CD4-positive, alpha-beta memory T cell (primary cell): ENCODE measurements around the gene THAP10. TPM values are rescaled to one million over a fixed set of nuclear protein-coding genes. Genes with fewer than 3 reads are reported as not detected.
A peak's percentile ranks its signal among the peaks of the same experiment; 100 is the strongest.

ENCODE experiments used
- CTCF ChIA-PET: fragments of 350-600 bp; sonication (Branson Sonifier 250); formaldehyde crosslinking; loops from one replicate; lab custom pipeline; 2021; ENCODE audit warnings: inconsistent platforms; ENCODE audit not compliant: partially characterized antibody; lab: Charles Lee
- POLR2A ChIA-PET: fragments of 350-600 bp; sonication (Branson Sonifier 250); formaldehyde crosslinking; loops from one replicate; lab custom pipeline; 2021; ENCODE audit not compliant: partially characterized antibody; lab: Charles Lee
- DNase-seq, 5 donors: peaks; one replicate each; pipeline versions ENCODE4 v3.0.0 to v3.0.0-alpha.2; 2020 to 2022; ENCODE audit warnings: mixed read lengths in 1 of 5
- H3K27ac ChIP-seq: one replicate; pipeline ENCODE4 v1.7.0; 2013; ENCODE audit warnings: low read depth, low read length
- H3K27me3 ChIP-seq: 2 replicates; pipeline ENCODE4 v1.7.0; 2013; ENCODE audit warnings: mild to moderate bottlenecking, low read length, moderate library complexity; ENCODE audit not compliant: insufficient read depth
- H3K36me3 ChIP-seq: 2 replicates; pipeline ENCODE4 v1.7.0; 2013; ENCODE audit warnings: mild to moderate bottlenecking, low read length, moderate library complexity; ENCODE audit not compliant: insufficient read depth
- H3K4me1 ChIP-seq: 2 replicates; pipeline ENCODE4 v1.7.0; 2013; ENCODE audit warnings: mild to moderate bottlenecking, low read length, moderate library complexity; ENCODE audit not compliant: insufficient read depth
- H3K4me3 ChIP-seq, 2 donors: one replicate each; pipeline ENCODE4 v1.7.0; 2013; ENCODE audit warnings: low read length in 2 of 2, mild to moderate bottlenecking in 1 of 2
- H3K9me3 ChIP-seq, 2 donors: one replicate each; pipeline ENCODE4 v1.7.0; 2013; ENCODE audit warnings: low read length in 2 of 2, control low read depth in 1 of 2; ENCODE audit not compliant: control insufficient read depth in 1 of 2
- H3K27ac Mint-ChIP-seq, 7 donors: one replicate each; pipeline ENCODE4 v1.8.0; 2020 to 2021; ENCODE audit warnings: mixed read lengths in 7 of 7, mild to moderate bottlenecking in 6 of 7, inconsistent platforms in 3 of 7, moderate library complexity in 3 of 7
- H3K27me3 Mint-ChIP-seq, 2 donors: one replicate each; pipeline ENCODE4 v1.8.0; 2020 to 2021; ENCODE audit warnings: mixed read lengths in 2 of 2
- H3K36me3 Mint-ChIP-seq, 2 donors: one replicate each; pipeline ENCODE4 v1.8.0; 2020 to 2021; ENCODE audit warnings: mixed read lengths in 2 of 2, inconsistent platforms in 1 of 2, mild to moderate bottlenecking in 1 of 2
- H3K4me1 Mint-ChIP-seq, 4 donors: one replicate each; pipeline ENCODE4 v1.8.0; 2020 to 2021; ENCODE audit warnings: mixed read lengths in 4 of 4, mild to moderate bottlenecking in 1 of 4
- H3K4me3 Mint-ChIP-seq, 8 donors: one replicate each; pipeline ENCODE4 v1.8.0; 2020 to 2021; ENCODE audit warnings: mixed read lengths in 8 of 8, mild to moderate bottlenecking in 7 of 8, moderate library complexity in 6 of 8, inconsistent platforms in 3 of 8
- H3K9me3 Mint-ChIP-seq, 8 donors: one replicate each; pipeline ENCODE4 v1.8.0; 2020 to 2021; ENCODE audit warnings: mixed read lengths in 8 of 8, mild to moderate bottlenecking in 5 of 8, inconsistent platforms in 3 of 8, moderate library complexity in 1 of 8
- intact Hi-C: fragments of 100-400 bp; cut with micrococcal nuclease; formaldehyde crosslinking; loops from one replicate; pipeline ENCODE4 v1.15.1; 2023
- polyA plus RNA-seq, 2 donors: library from polyadenylated mRNA; unstranded; fragments of 300-500 nt; fragmentation: Illumina TruSeq; gene quantifications; one replicate each; pipeline ENCODE4 v1.2.3, GENCODE V29; 2021
- total RNA-seq, 2 experiments: library from RNA; stranded (reverse); gene quantifications; one replicate each; pipeline ENCODE4 v1.2.3, GENCODE V29; 2021

The THAP10 gene
- total and polyA plus RNA-seq, 4 experiments from 2014 or later = 0.12 to 0.41 (median 0.34) TPM

DNA sequence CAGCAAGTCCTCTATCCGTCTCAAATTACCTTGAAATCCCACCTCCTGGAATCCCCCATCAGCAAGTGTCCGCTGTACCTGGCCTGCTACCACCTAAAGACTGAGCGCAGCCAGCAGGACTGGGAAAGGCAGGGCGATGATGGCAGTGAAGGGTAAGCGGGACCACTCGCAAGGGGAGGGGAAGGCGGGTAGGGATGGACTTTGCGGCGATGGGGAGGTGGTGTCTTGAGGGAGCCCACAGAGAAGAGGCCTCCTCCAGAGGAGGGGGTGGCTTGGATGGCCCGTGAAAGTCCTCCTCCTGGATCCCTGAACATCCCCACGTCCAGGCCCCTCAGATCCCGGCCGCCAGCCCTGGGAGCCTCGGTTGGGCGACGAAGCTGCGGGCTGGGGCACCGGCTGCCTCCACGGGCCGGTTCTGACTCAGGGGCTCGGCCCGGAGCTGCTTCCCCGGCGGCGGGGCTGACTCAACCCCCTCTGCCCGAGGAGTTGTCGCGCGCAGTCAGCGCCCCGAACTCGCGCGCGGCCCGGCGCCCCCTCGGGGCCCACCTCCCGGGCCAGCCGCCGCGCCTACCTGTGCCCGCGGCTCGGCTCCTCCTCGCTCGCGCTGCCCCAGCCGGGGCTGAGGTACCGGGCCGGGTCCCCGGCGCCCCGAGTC, 38.8 kb downstream of the THAP10 start:
- Mint-ChIP-seq H3K27me3 (peaks cover 42 to 48% of the 10 kb centered on the region in 2 donors), H3K27ac (no peak overlapping the region), H3K9me3 (no peaks in the 10 kb centered on the region), H3K4me1 (peaks cover 3 to 9% (median 5%) of the 10 kb centered on the region in 4 donors), H3K36me3 (no peaks in the 10 kb centered on the region), H3K4me3 (peak overlapping the region in 7 of 8 donors; percentile 41 to 73 (median 56))
- Histone ChIP-seq H3K36me3 (no peaks in the 10 kb centered on the region), H3K4me1 (no peaks in the 10 kb centered on the region), H3K9me3 (no peaks in the 10 kb centered on the region), H3K27ac (no peak overlapping the region), H3K4me3 (no peak overlapping the region), H3K27me3 (peaks cover 21% of the 10 kb centered on the region)
- no peak for DNase-seq
- ChIA-PET CTCF (no interaction called here), POLR2A (no interaction called here)
- intact Hi-C loops = no loop called here

DNA sequence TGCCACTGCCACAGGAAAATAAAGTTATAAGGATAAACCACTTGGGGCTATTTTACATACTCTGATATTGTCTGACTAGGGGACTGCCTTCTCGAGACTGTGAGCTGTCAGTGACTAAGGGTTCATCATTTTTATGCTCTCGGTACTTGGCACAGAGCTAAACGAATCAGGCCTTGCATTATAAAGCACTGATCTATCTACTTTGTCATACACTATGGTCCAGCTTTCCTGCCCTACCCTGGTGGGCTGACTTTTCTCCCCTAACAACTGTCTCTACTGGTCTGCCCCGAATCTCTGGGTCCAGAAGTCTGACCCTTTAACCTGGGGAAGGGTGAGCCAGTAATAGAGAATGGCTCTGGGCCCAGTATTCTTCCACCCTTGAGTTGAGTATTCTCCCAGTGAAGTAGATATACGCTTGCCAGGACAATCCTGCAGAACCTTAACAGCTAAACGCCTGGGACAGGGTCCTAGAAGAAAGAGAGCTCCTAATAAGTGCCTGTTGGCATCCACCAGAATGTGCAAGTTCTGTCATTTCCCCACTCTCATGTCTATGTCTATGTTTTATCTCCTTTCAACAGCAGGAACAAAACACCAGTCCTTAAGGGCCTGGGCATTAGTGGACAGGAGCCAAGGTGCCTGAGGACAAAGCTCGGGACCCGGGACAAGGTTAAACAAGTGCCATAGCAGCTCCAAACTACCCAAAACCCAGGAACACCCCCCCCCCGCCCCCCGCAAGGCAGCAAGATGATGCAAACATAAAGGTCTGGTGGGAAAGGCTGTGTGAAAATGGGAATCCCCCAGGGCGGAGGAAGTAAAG, 39.5 kb downstream of the THAP10 start:
- no peaks in the 10 kb centered on the region for H3K4me1 ChIP-seq
- H3K27ac ChIP-seq = no peak overlapping the region
- H3K4me3 ChIP-seq = no peak overlapping the region
- H3K27me3 ChIP-seq = peaks cover 21% of the 10 kb centered on the region
- POLR2A ChIA-PET = no interaction called here
- no peak for DNase-seq
- Mint-ChIP-seq H3K4me3 (peak overlapping the region; percentile 41 to 73 (median 56)), H3K27me3 (peaks cover 43 to 48% of the 10 kb centered on the region in 2 donors), H3K4me1 (peaks cover 3 to 9% (median 5%) of the 10 kb centered on the region in 4 donors), H3K27ac (peak overlapping the region in 1 of 7 donors; percentile 2), H3K9me3 (no peaks in the 10 kb centered on the region), H3K36me3 (no peaks in the 10 kb centered on the region)
- CTCF ChIA-PET = no interaction called here
- no peaks in the 10 kb centered on the region for H3K36me3 ChIP-seq
- intact Hi-C loops = no loop called here
- H3K9me3 ChIP-seq = no peaks in the 10 kb centered on the region

DNA sequence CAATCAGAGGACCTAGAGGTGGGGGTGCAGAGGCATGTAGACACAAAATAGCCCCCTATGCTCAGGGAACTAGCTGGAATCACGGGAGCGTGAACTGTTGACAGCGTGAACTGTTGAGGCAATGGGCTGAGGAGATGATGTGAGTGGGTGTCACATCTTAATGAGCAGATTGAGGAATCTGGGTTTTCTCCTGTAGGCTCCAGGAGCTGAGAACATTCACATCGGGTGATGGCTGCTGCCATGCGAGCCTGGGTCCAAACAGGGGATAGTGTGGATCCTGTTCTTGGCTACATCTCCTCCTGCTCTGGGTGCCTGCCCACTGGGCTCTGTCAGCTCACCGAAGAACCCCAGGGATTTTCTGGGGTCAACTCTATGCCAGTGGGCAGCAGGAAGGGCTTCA, 40.3 kb downstream of the THAP10 start:
- H3K27me3 ChIP-seq = peaks cover 21% of the 10 kb centered on the region
- Mint-ChIP-seq H3K9me3 (no peaks in the 10 kb centered on the region), H3K4me3 (peak overlapping the region in 2 of 8 donors; percentile 34 to 59), H3K4me1 (peaks cover 3 to 9% (median 5%) of the 10 kb centered on the region in 4 donors), H3K36me3 (no peaks in the 10 kb centered on the region), H3K27ac (no peak overlapping the region), H3K27me3 (peaks cover 45 to 49% of the 10 kb centered on the region in 2 donors)
- no peaks in the 10 kb centered on the region for H3K36me3 ChIP-seq
- intact Hi-C loops = no loop called here
- no peak overlapping the region for H3K4me3 ChIP-seq
- no peak for DNase-seq
- H3K9me3 ChIP-seq = no peaks in the 10 kb centered on the region
- ChIA-PET CTCF (no interaction called here), POLR2A (no interaction called here)
- no peak overlapping the region for H3K27ac ChIP-seq
- no peaks in the 10 kb centered on the region for H3K4me1 ChIP-seq

DNA sequence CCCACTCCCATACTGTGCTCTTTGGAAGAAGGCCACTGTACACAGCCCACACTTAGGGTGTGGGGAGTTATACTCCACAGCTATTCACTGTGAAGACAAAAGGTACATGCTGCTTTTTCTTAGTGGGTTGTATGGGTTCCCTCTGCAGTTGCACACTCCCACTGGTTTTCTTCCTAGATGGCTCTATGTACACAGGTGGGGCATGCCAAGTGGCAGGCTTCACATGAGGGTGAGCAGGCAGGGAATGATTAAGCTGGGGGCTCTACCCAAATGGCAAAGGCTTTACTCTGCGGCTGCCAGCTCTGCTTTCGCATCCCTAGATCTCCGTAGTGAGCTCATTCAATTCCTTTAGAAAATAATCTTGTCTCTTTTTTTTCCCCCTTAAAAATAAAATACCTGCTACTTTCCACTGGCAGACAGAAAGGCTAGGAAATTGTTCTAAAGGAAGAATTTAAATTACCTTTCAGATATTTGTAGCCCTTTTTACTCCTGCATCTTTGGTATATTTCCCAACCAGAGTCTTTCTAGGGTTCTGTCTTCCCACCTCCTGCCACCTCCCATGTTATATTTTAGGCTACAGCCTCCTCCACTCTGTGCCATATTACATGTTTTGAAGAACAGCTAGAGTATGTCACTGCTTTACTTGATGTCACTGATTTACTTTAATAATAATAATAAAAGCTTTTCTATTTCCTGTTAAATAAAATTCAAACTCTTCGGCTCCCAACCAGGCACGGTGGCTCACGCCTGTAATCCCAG, 46.5 kb downstream of the THAP10 start:
- Mint-ChIP-seq H3K27me3 (peaks cover 16 to 22% of the 10 kb centered on the region in 2 donors), H3K27ac (no peak overlapping the region), H3K36me3 (no peaks in the 10 kb centered on the region), H3K4me1 (no peaks in the 10 kb centered on the region), H3K4me3 (no peak overlapping the region), H3K9me3 (no peaks in the 10 kb centered on the region)
- no peak for DNase-seq
- Histone ChIP-seq H3K27ac (no peak overlapping the region), H3K27me3 (no peaks in the 10 kb centered on the region), H3K4me3 (no peak overlapping the region), H3K36me3 (no peaks in the 10 kb centered on the region), H3K9me3 (no peaks in the 10 kb centered on the region), H3K4me1 (no peaks in the 10 kb centered on the region)
- POLR2A ChIA-PET = no interaction called here
- CTCF ChIA-PET = interaction anchor here (1.4 kb wide), 1 partner anchor 20 kb away, joined by 4 read pairs; no protein-coding TSS in a partner anchor
- intact Hi-C loops = no loop called here

DNA sequence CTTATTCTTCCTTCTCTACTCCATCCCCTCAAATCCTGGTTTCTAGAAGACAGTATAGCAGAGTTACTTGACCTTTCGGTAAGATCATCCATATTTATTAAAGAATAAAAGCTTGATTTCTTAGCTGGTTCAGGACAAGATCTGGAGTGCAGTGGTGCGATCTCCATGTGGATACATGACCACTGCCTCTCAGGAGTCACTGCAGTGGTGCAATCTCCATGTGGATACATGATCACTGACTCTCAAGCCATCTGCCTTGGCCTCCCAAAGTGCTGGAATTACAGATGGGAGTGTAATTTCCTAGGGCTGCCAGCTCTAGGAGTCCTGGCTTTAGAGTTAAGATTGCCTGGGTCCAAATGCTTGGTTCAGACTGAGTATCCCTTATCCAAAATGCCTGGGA, 54.8 kb downstream of the THAP10 start:
- peaks cover 8 to 9% of the 10 kb centered on the region in 2 donors for H3K27me3 Mint-ChIP-seq
- no peaks in the 10 kb centered on the region for H3K4me1 ChIP-seq
- no peak for DNase-seq
- H3K36me3 Mint-ChIP-seq = no peaks in the 10 kb centered on the region
- H3K4me1 Mint-ChIP-seq = no peaks in the 10 kb centered on the region
- no peak overlapping the region for H3K27ac Mint-ChIP-seq
- H3K27me3 ChIP-seq = no peaks in the 10 kb centered on the region
- H3K27ac ChIP-seq = no peak overlapping the region
- H3K4me3 ChIP-seq = no peak overlapping the region
- CTCF ChIA-PET = no interaction called here
- intact Hi-C loops = no loop called here
- no peak overlapping the region for H3K4me3 Mint-ChIP-seq
- POLR2A ChIA-PET = no interaction called here
- peaks cover 0 to 3% (median 0%) of the 10 kb centered on the region in 8 donors for H3K9me3 Mint-ChIP-seq
- H3K9me3 ChIP-seq = no peaks in the 10 kb centered on the region
- H3K36me3 ChIP-seq = no peaks in the 10 kb centered on the region

DNA sequence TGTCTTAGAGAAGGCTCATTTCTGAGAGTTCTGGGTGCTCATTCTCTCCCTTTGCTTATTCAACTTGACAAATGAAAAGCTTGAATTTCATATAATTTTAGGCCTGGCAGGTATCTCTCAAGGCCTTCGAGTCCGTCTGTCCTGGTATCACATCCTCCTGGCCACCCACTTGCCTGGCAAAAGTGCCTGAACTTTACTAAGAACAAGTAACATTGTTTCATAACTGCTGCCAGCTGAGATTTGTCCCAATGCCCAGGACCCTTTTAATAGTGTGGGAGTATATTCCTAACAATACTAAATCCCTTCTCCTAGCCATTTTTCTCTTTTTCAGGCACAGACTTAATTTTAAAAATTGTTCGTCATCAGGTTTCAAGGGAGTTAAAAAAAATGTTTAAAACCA, 56.4 kb downstream of the THAP10 start:
- no peaks in the 10 kb centered on the region for H3K9me3 ChIP-seq
- no peak overlapping the region for H3K4me3 Mint-ChIP-seq
- H3K27ac ChIP-seq = no peak overlapping the region
- H3K27me3 ChIP-seq = no peaks in the 10 kb centered on the region
- peaks cover 8 to 9% of the 10 kb centered on the region in 2 donors for H3K27me3 Mint-ChIP-seq
- CTCF ChIA-PET = interaction anchor here (1.1 kb wide), 1 partner anchor 11 kb away, joined by 5 read pairs; no protein-coding TSS in a partner anchor
- H3K36me3 Mint-ChIP-seq = no peaks in the 10 kb centered on the region
- H3K9me3 Mint-ChIP-seq = peaks cover 0 to 3% (median 0%) of the 10 kb centered on the region in 8 donors
- no peak for DNase-seq
- no peaks in the 10 kb centered on the region for H3K4me1 Mint-ChIP-seq
- H3K4me1 ChIP-seq = no peaks in the 10 kb centered on the region
- intact Hi-C loops = no loop called here
- POLR2A ChIA-PET = no interaction called here
- H3K27ac Mint-ChIP-seq = no peak overlapping the region
- H3K36me3 ChIP-seq = no peaks in the 10 kb centered on the region
- no peak overlapping the region for H3K4me3 ChIP-seq

DNA sequence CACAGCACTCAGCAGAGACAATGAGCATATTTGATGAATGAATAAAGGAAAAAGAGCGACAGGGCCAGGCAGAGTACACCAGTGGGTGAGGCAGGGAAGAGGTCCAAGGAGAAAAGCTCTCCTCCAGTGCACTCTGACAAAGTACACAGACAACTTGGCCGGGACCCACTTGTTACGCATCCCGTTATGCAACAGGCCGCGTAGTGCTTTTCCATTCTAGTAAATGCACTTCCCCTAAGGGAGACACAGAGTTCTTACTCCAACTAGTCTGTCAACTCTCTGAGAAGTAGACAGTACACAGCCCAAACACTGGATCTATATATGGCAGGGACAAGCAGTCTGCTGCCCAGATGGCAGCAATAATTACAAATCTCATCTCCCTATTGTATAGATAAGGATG, 56.8 kb downstream of the THAP10 start:
- Histone ChIP-seq H3K36me3 (no peaks in the 10 kb centered on the region), H3K9me3 (no peaks in the 10 kb centered on the region), H3K4me1 (no peaks in the 10 kb centered on the region), H3K4me3 (no peak overlapping the region), H3K27me3 (no peaks in the 10 kb centered on the region), H3K27ac (no peak overlapping the region)
- Mint-ChIP-seq H3K27me3 (peaks cover 8 to 10% of the 10 kb centered on the region in 2 donors), H3K36me3 (no peaks in the 10 kb centered on the region), H3K4me3 (no peak overlapping the region), H3K9me3 (peaks cover 0 to 3% (median 0%) of the 10 kb centered on the region in 8 donors), H3K4me1 (no peaks in the 10 kb centered on the region), H3K27ac (peak overlapping the region in 1 of 7 donors; percentile 67)
- DNase-seq = no peak
- POLR2A ChIA-PET = no interaction called here
- CTCF ChIA-PET = interaction anchor here (1.1 kb wide), 1 partner anchor 11 kb away, joined by 5 read pairs; no protein-coding TSS in a partner anchor
- intact Hi-C loops = no loop called here
